ENCODE results near the gene LRFN4. TPM values are rescaled to one million over a fixed set of nuclear protein-coding genes. Genes with fewer than 3 reads are reported as not detected.
"Not testable (repeated sequence)": the region's sequence is repeated elsewhere in the genome, so short reads cannot be mapped to it uniquely, and the experiment has no call there.

Gene LRFN4
- total RNA-seq (2014; rRNA removed; shearing (Covaris generic)), result 30.5 and 32.4 TPM in 2 replicates
- 155 and 161 TPM in 2 replicates for polyA plus RNA-seq (2014; cell fraction: nucleus; rRNA removed)

- no peak for DNase-seq (ENCODE audit: extremely low read depth, low read depth)
Observed at GRCh38 chr11:66856496-66857233, at the start of gene LRFN4. LRFN4 (plus strand) TSS chr11:66857064; CDS start chr11:66857745, 681 bp downstream.

- DNase-seq (ENCODE audit: extremely low read depth, low read depth), result no peak
Observed at GRCh38 chr11:66809592-66809991, 47.3 kb upstream of the LRFN4 start.

GRCh38 chr11:66810576-66811185 lies 46.2 kb upstream of the LRFN4 start:
- DNase-seq (ENCODE audit: extremely low read depth, low read depth), result no peak

GRCh38 chr11:66814678-66815077 lies 42.2 kb upstream of the LRFN4 start:
- DNase-seq (ENCODE audit: extremely low read depth, low read depth), result no peak

GRCh38 chr11:66815646-66816045 lies 41.2 kb upstream of the LRFN4 start:
- no peak for DNase-seq (ENCODE audit: extremely low read depth, low read depth)

- DNase-seq (ENCODE audit: extremely low read depth, low read depth), result no peak
Observed at GRCh38 chr11:66818231-66818955, 38.5 kb upstream of the LRFN4 start.

- no peak for DNase-seq (ENCODE audit: extremely low read depth, low read depth)
Observed at GRCh38 chr11:66820381-66820780, 36.5 kb upstream of the LRFN4 start.

- no peak for DNase-seq (ENCODE audit: extremely low read depth, low read depth)
Observed at GRCh38 chr11:66820901-66821300, 36.0 kb upstream of the LRFN4 start.

- no peak for DNase-seq (ENCODE audit: extremely low read depth, low read depth)
Observed at GRCh38 chr11:66823700-66824099, 33.2 kb upstream of the LRFN4 start.

GRCh38 chr11:66824573-66824972 lies 32.3 kb upstream of the LRFN4 start:
- DNase-seq (ENCODE audit: extremely low read depth, low read depth), result not testable (repeated sequence)

- no peak for DNase-seq (ENCODE audit: extremely low read depth, low read depth)
Observed at GRCh38 chr11:66834539-66834845, 22.4 kb upstream of the LRFN4 start.

- DNase-seq (ENCODE audit: extremely low read depth, low read depth), result no peak
Observed at GRCh38 chr11:66834943-66835342, 21.9 kb upstream of the LRFN4 start.

GRCh38 chr11:66835768-66836405 lies 21.0 kb upstream of the LRFN4 start:
- no peak for DNase-seq (ENCODE audit: extremely low read depth, low read depth)

- no peak for DNase-seq (ENCODE audit: extremely low read depth, low read depth)
Observed at GRCh38 chr11:66840317-66841091, 16.4 kb upstream of the LRFN4 start.

GRCh38 chr11:66841861-66842260 lies 15.0 kb upstream of the LRFN4 start:
- DNase-seq (ENCODE audit: extremely low read depth, low read depth), result no peak

- DNase-seq (ENCODE audit: extremely low read depth, low read depth), result no peak
Observed at GRCh38 chr11:66842501-66842895, 14.4 kb upstream of the LRFN4 start.

GRCh38 chr11:66842896-66843775 lies 13.7 kb upstream of the LRFN4 start, which contains the start of gene RCE1:
RCE1 (plus strand) TSS chr11:66843441; CDS start chr11:66843456, 15 bp downstream.
- DNase-seq (ENCODE audit: extremely low read depth, low read depth), result peak; percentile 76

GRCh38 chr11:66843776-66844495 lies 12.9 kb upstream of the LRFN4 start:
- no peak for DNase-seq (ENCODE audit: extremely low read depth, low read depth)

Measured in NCI-H460 (cell line).